HG03060 (cell line): Measurements from ENCODE around the gene MT1HL1.

ENCODE experiments used
- ATAC-seq: cut with Tn5 transposase; IDR thresholded peaks from one replicate; pipeline ENCODE4 v1.9.1; 2021; ENCODE audit warnings: low read depth, moderate number of reproducible peaks; ENCODE audit not compliant: unreplicated experiment

Gene MT1HL1

GRCh38 chr1:237025358-237026074 lies 21.3 kb upstream of the MT1HL1 start:
- ATAC-seq: no peak

GRCh38 chr1:237018896-237019295 lies 14.7 kb upstream of the MT1HL1 start:
- ATAC-seq: no peak

- ATAC-seq: no peak
These were observed 12.4 kb upstream of the MT1HL1 start for GRCh38 chr1:237016626-237017025.

DNA sequence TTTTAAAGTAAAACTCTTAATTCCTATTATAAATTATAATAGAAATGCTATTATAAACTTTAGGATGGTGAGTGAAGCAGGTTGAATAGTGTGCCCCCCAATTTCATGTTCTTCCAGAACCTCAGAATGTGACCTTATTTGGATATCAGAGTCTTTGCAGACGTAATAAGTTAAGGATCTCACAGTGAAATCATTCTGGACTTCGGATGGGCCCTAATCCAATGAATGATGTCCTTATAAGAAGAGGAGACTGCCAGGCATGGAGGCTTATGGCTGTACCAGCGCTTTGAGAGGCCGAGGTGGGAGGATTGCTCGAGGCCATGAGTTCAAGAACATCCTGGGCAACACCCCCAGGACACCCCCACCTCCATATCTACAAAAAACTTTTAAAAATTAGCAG lies 9.4 kb upstream of the MT1HL1 start:
- ATAC-seq: no peak

DNA sequence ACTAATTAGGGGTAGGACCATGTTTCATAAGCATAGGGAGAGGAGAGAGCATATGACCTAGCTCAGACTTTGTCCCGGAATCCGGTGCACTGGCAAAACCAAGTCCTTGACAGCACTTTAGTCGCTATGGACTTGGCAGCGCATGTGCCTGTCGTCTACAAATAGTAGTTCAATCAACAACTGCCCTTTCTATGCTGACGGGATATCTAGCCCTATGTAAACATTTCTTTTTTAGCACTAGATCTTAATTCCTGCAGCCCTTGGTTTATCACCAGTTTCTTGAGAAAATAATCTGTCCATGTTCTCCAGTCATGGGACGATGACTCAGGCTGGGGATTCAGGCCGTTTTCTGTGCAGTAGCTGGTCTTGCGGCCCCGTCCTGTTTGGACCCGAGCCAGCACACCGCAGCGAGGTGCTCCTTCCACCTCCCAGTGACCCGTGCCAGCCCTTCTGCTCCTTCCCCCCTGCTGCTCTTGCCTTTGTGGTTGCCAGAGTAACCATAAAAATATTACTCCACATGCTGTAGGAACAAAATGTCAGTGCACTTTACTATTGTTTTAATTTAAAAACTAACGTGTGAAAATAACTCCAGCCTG lies 8.6 kb upstream of the MT1HL1 start:
- no peak for ATAC-seq

GRCh38 chr1:237012361-237012760 lies 8.1 kb upstream of the MT1HL1 start:
- ATAC-seq: no peak

DNA sequence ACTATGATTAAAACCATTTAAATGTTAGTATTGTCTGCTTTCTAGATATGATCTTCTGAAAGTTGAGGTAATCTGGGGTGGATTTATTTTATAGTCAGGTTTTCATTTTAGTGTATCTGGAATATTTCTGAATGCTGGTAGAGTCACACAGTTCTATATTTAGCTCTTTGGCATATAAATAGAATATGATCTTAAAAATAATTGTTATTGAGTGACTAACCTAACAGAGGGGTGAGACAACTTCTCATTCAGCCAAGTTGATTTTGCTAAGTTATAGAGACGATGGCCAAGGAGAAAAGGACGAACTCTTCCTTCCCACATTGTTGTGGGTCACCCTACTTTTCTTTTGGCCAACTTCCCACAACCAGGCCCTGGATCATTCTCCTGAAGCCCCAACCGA lies 7.2 kb upstream of the MT1HL1 start:
- no peak for ATAC-seq

DNA sequence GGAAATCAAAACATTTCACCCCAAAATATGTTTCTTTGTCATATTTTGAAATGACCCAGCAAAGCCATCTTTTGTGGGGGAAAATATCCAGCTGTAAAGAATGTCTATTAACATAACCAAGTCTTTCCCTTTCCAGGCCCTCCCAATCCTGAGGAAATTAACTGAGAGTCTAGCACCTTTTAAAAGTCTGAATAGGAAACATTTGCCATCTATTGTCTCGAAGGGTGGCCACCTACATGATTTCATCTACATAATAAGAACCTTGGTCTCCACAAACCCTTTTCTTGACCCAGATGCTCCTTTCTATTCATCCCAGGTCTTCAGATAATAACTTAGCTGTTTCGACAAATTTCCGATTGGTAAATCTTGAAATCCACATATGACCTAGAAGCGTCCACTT lies 5.4 kb upstream of the MT1HL1 start:
- ATAC-seq: no peak

DNA sequence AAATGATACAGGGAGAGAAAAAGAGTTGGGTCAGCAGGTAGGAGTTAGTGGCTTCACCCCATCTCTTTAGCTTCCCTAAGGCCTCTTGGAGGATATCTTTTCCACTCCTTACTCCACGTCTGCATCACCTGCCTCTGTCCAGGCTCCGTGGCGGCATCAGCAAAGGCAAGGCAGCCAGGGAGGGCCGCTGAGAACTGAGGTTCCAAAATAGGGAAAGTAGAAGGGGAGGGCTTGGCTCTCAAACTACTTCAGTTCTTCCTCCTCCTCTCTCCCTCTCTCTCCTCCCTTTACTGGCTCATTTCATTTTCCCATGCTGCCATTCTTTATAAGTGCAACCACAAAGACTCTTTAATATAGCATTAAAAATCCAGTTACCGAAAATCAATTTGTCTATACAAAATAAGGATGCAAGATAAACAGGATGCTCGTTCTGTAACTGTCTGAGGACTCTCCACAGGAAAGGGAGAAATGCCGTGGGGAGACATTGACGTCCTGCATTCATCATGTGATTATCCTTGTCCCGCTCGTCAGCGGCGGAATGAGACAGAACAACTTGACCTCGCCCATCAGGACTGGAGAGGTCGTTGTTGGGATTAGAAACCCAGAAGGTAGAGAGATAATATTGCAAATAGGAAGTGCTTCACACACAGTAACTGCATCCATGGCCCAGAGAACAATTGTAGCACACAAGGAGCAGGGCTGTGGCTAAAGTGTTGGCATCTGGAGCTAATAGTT lies 3.1 kb upstream of the MT1HL1 start:
- ATAC-seq: no peak

GRCh38 chr1:237005674-237006073 lies 1.4 kb upstream of the MT1HL1 start:
- ATAC-seq: no peak

DNA sequence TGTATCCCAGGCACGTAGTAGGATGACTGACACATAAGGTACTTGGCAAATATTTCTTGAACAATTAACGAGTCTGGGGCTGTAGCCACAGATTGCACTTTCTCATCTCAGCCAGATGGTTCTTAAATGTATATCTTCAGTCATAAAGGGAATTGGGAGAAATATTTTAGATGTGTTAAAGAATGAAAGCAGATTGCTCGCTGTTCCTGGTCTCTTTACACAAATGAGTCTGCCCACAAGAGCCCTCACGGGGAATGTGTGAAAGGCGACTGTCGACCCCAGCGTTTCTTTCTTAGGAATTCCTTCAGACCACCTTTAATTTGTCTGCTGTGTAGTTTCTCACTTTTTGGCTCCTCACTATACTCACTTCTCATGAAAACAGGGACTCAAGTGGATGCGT lies 725 bp downstream of the MT1HL1 start:
- ATAC-seq: no peak

DNA sequence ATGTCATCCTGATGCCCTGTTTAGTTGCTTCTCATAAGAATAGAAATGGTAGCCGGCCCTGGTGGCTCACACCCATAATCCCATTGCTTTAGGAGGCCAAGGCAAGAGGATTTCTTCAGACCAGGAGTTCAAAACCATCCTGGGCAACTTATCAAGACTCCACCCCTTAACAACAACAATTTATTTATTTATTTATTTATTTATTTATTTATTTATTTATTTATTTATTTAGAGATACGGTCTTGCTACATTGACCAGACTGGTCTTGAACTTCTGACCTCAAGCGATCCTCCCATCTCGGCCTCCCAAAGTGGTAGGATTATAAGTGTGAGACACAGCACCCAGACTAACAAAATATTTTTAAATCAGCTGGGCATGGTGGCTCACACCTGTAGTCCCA lies 4.0 kb downstream of the MT1HL1 start:
- ATAC-seq: no peak

- no peak for ATAC-seq
These were observed 5.7 kb downstream of the MT1HL1 start for GRCh38 chr1:236998546-236998945.

- ATAC-seq: no peak
These were observed 6.4 kb downstream of the MT1HL1 start for GRCh38 chr1:236997882-236998281.

- ATAC-seq: no peak
These were observed 6.9 kb downstream of the MT1HL1 start for GRCh38 chr1:236997361-236997760.

- ATAC-seq: no peak
These were observed 9.8 kb downstream of the MT1HL1 start for GRCh38 chr1:236994450-236994849.

- ATAC-seq: no peak
These were observed 11.8 kb downstream of the MT1HL1 start for GRCh38 chr1:236992449-236992848.

- no peak for ATAC-seq
These were observed 14.2 kb downstream of the MT1HL1 start for GRCh38 chr1:236990052-236990445.

- ATAC-seq: no peak
These were observed 14.8 kb downstream of the MT1HL1 start for GRCh38 chr1:236989290-236990051.

- no peak for ATAC-seq
These were observed 20.4 kb downstream of the MT1HL1 start for GRCh38 chr1:236983818-236984217.

DNA sequence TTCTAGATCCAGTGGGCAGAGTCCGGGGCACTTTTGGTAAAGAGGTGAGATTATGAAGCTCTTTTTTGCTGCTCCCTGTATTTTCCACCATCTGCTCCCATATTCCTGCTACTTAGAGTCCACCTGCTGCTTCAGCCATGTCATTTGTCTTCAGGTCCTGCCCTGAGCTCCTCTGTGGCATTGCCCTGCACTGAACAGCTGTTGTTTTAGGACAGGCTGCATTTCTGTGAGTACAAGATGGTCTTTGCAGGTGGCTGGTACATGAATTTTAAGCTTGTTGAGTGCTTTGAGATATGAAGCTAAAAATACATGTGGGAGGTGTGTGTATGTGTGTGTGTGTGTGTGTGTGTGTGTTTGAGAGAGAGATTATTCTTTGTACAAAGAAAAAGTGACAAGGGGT lies 21.9 kb downstream of the MT1HL1 start:
- ATAC-seq: no peak
